WTC11 (cell line): ENCODE data around the gene SMARCD1. TPM values are rescaled to one million over a fixed set of nuclear protein-coding genes. Genes with fewer than 3 reads are reported as not detected.
A peak's percentile ranks its signal among the peaks of the same experiment; 100 is the strongest.

Experiments
- ATAC-seq: fragments of 200-7000 bp; cut with Tn5 transposase; 2 replicates; pipeline ENCODE4 v1.10.0; 2021; ENCODE audit warnings: mild to moderate bottlenecking, moderate library complexity
- CTCF ChIA-PET: fragments of 300-600 bp; sonication (Branson Sonifier 250); formaldehyde crosslinking; loops from one replicate; lab custom pipeline; 2021; ENCODE audit warnings: antibody characterized with exemption; lab: Charles Lee
- POLR2A ChIA-PET: fragments of 350-600 bp; sonication (Branson Sonifier 250); formaldehyde crosslinking; loops from one replicate; lab custom pipeline; 2021; ENCODE audit warnings: antibody characterized with exemption; lab: Charles Lee
- DNase-seq: peaks from one replicate; pipeline ENCODE4 v3.0.0; 2021; ENCODE audit warnings: low spot score
- H3K27ac Mint-ChIP-seq: 2 replicates; pipeline ENCODE4 v1.8.0; 2021; ENCODE audit warnings: mixed read lengths
- H3K27me3 Mint-ChIP-seq: 2 replicates; pipeline ENCODE4 v1.8.0; 2021; ENCODE audit warnings: low read depth, mild to moderate bottlenecking, moderate library complexity, mixed read lengths
- H3K36me3 Mint-ChIP-seq: 2 replicates; pipeline ENCODE4 v1.8.0; 2021; ENCODE audit warnings: mixed read lengths
- H3K4me1 Mint-ChIP-seq: 2 replicates; pipeline ENCODE4 v1.8.0; 2022; ENCODE audit warnings: mixed read lengths
- H3K4me3 Mint-ChIP-seq: 2 replicates; pipeline ENCODE4 v1.8.0; 2021; ENCODE audit warnings: mild to moderate bottlenecking, moderate library complexity, mixed read lengths
- H3K9me3 Mint-ChIP-seq: 2 replicates; pipeline ENCODE4 v1.8.0; 2021; ENCODE audit warnings: mixed read lengths
- CDX4 ChIP-seq: fragments of 250-450 bp; sonication (Bioruptor Pico); IDR thresholded peaks from 2 replicates; pipeline ENCODE4 v1.9.0; 2021; ENCODE audit warnings: moderate library complexity, mild to moderate bottlenecking, inconsistent platforms, borderline replicate concordance
- CREM ChIP-seq: sonication (generic); formaldehyde crosslinking; IDR thresholded peaks from 2 replicates; pipeline ENCODE4 v1.8.1; 2022; ENCODE audit warnings: mild to moderate bottlenecking, missing genetic modification reagents, moderate library complexity
- ERG ChIP-seq: fragments of 250-450 bp; sonication (Bioruptor Pico); IDR thresholded peaks from 2 replicates; pipeline ENCODE4 v1.8.0; 2021; ENCODE audit warnings: mild to moderate bottlenecking
- ESRRA ChIP-seq: sonication (generic); formaldehyde crosslinking; IDR thresholded peaks from 2 replicates; pipeline ENCODE4 v1.8.1; 2022; ENCODE audit warnings: mild to moderate bottlenecking, missing genetic modification reagents, borderline replicate concordance
- FOXP1 ChIP-seq: sonication (generic); formaldehyde crosslinking; IDR thresholded peaks from 2 replicates; pipeline ENCODE4 v1.8.0; 2022; ENCODE audit warnings: missing genetic modification reagents, mild to moderate bottlenecking, moderate library complexity, borderline replicate concordance
- NR2C2 ChIP-seq: sonication (generic); formaldehyde crosslinking; IDR thresholded peaks from 2 replicates; pipeline ENCODE4 v1.8.0; 2022; ENCODE audit warnings: mild to moderate bottlenecking, missing genetic modification reagents
- NR3C1 ChIP-seq: sonication (generic); formaldehyde crosslinking; conservative IDR thresholded peaks from 2 replicates; pipeline ENCODE4 v1.8.1; 2023; ENCODE audit warnings: low read depth, mild to moderate bottlenecking, missing genetic modification reagents
- ZNF423 ChIP-seq: fragments of 250-450 bp; sonication (Bioruptor Pico); IDR thresholded peaks from 2 replicates; pipeline ENCODE4 v2.1.2; 2022; ENCODE audit warnings: mild to moderate bottlenecking, moderate library complexity
- total RNA-seq: library from RNA; stranded (reverse); gene quantifications from 3 replicates; pipeline ENCODE4 v1.2.3, GENCODE V29; 2021
- TF ChIP-seq, protein P1 (sequence below): sonication (generic); formaldehyde crosslinking; IDR thresholded peaks from 2 replicates; pipeline ENCODE4 v1.8.0; 2023; ENCODE audit warnings: missing genetic modification reagents, mild to moderate bottlenecking, borderline replicate concordance
- TF ChIP-seq, protein P2 (sequence below): sonication (generic); formaldehyde crosslinking; IDR thresholded peaks from 2 replicates; pipeline ENCODE4 v1.8.1; 2023; ENCODE audit warnings: mild to moderate bottlenecking, moderate library complexity, missing genetic modification reagents

The SMARCD1 gene
- total RNA-seq, 1 experiment from 2014 or later, result 165 TPM

GRCh38 chr12:50111693-50112455 is 26.7 kb downstream of the SMARCD1 start, which contains the start of gene COX14 (continued):
- TF ChIP-seq, protein P1, sequence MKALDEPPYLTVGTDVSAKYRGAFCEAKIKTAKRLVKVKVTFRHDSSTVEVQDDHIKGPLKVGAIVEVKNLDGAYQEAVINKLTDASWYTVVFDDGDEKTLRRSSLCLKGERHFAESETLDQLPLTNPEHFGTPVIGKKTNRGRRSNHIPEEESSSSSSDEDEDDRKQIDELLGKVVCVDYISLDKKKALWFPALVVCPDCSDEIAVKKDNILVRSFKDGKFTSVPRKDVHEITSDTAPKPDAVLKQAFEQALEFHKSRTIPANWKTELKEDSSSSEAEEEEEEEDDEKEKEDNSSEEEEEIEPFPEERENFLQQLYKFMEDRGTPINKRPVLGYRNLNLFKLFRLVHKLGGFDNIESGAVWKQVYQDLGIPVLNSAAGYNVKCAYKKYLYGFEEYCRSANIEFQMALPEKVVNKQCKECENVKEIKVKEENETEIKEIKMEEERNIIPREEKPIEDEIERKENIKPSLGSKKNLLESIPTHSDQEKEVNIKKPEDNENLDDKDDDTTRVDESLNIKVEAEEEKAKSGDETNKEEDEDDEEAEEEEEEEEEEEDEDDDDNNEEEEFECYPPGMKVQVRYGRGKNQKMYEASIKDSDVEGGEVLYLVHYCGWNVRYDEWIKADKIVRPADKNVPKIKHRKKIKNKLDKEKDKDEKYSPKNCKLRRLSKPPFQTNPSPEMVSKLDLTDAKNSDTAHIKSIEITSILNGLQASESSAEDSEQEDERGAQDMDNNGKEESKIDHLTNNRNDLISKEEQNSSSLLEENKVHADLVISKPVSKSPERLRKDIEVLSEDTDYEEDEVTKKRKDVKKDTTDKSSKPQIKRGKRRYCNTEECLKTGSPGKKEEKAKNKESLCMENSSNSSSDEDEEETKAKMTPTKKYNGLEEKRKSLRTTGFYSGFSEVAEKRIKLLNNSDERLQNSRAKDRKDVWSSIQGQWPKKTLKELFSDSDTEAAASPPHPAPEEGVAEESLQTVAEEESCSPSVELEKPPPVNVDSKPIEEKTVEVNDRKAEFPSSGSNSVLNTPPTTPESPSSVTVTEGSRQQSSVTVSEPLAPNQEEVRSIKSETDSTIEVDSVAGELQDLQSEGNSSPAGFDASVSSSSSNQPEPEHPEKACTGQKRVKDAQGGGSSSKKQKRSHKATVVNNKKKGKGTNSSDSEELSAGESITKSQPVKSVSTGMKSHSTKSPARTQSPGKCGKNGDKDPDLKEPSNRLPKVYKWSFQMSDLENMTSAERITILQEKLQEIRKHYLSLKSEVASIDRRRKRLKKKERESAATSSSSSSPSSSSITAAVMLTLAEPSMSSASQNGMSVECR (CRISPR knock-in tag), result peak; percentile 89; the same call in 1 of the 2 replicates
- TF ChIP-seq CREM (CRISPR knock-in tag) (peak; percentile 93), NR2C2 (CRISPR knock-in tag) (no peak)

- CTCF ChIA-PET, result interaction anchor here (0.6 to 4.8 kb wide), 38 partner anchors 8 to 246 kb away, joined by 3 to 165 read pairs (median 7); partner anchors contain the start of genes CERS5, GPD1, LIMA1 and SMARCD1
- Mint-ChIP-seq H3K4me1 (peaks cover 19% of the 10 kb centered on the region), H3K27ac (peak overlapping the region; percentile 99), H3K36me3 (no peaks in the 10 kb centered on the region), H3K9me3 (no peaks in the 10 kb centered on the region), H3K27me3 (no peaks in the 10 kb centered on the region), H3K4me3 (peak overlapping the region; percentile 99)
- no peak for ATAC-seq
- DNase-seq, result no peak
- POLR2A ChIA-PET, result interaction anchor here (0.6 to 4.2 kb wide), 12 partner anchors 8 to 203 kb away, joined by 3 to 50 read pairs (median 4); partner anchors contain the start of genes CERS5, LIMA1 and SMARCD1
- TF ChIP-seq, protein P1 (CRISPR knock-in tag), result no peak
- 0 out of 2 replicates have a peak, but pooled peaks have one; percentile 1 for TF ChIP-seq FOXP1 (CRISPR knock-in tag)
These were observed 27.5 kb downstream of the SMARCD1 start for GRCh38 chr12:50112456-50113218.

DNA sequence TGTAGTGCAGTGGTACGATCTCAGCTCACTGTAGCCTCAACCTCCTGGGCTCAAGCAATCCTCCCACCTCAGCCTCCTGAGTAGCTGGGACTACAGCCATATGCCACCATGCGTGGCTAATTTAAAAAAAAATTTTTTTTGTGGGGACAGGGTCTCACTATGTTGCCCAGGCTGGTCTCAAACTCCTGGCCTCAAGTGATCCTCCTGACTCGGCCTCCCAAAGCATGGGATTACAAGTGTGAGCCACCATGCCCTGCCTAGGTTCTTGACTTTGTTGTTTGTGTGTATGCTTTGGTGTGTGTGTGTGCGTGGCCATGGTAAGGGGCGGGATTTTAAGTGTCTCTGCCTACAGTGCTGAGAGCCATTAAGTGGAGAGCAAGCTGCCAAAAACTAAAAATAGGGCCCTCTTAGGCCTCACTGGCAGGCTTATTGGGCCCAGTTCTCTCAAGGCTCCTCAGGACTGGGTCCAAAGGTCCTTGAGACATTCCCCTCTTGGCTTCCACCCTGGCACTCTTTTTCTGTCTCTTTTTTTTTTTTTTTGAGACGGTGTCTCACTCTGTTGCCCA is 32.0 kb downstream of the SMARCD1 start:
- H3K36me3 Mint-ChIP-seq, result no peaks in the 10 kb centered on the region
- CTCF ChIA-PET, result interaction anchor here (1.0 to 1.4 kb wide), 4 partner anchors 8 to 172 kb away, joined by 3 read pairs; partner anchors contain the start of gene CERS5
- no peaks in the 10 kb centered on the region for H3K27me3 Mint-ChIP-seq
- H3K4me1 Mint-ChIP-seq, result peaks cover 5% of the 10 kb centered on the region
- H3K4me3 Mint-ChIP-seq, result no peak overlapping the region
- TF ChIP-seq, protein P2, sequence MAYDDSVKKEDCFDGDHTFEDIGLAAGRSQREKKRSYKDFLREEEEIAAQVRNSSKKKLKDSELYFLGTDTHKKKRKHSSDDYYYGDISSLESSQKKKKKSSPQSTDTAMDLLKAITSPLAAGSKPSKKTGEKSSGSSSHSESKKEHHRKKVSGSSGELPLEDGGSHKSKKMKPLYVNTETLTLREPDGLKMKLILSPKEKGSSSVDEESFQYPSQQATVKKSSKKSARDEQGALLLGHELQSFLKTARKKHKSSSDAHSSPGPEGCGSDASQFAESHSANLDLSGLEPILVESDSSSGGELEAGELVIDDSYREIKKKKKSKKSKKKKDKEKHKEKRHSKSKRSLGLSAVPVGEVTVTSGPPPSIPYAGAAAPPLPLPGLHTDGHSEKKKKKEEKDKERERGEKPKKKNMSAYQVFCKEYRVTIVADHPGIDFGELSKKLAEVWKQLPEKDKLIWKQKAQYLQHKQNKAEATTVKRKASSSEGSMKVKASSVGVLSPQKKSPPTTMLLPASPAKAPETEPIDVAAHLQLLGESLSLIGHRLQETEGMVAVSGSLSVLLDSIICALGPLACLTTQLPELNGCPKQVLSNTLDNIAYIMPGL (CRISPR knock-in tag), result no peak
- TF ChIP-seq ERG (CRISPR knock-in tag) (no peak), CDX4 (CRISPR knock-in tag) (no peak), ZNF423 (CRISPR knock-in tag) (no peak), ESRRA (CRISPR knock-in tag) (no peak), NR3C1 (no peak)
- POLR2A ChIA-PET, result no interaction called here
- H3K9me3 Mint-ChIP-seq, result no peaks in the 10 kb centered on the region
- ATAC-seq (no peak), DNase-seq (no peak)
- H3K27ac Mint-ChIP-seq, result no peak overlapping the region
